COLO829 (cell line): Measurements from ENCODE around the gene MYRIP.
A peak's percentile ranks its signal among the peaks of the same experiment; 100 is the strongest.
"Not testable (repeated sequence)": the region's sequence is repeated elsewhere in the genome, so short reads cannot be mapped to it uniquely, and the experiment has no call there.

Experiments
- DNase-seq: peaks from one replicate; pipeline ENCODE4 v3.0.0; 2012; ENCODE audit warnings: low spot score

The MYRIP gene

GRCh38 chr3:40084424-40084823 is 275.0 kb downstream of the MYRIP start:
- DNase-seq = not testable (repeated sequence)

GRCh38 chr3:40086890-40087883 is 277.8 kb downstream of the MYRIP start:
- DNase-seq = peak; percentile 98

- no peak for DNase-seq
Observed at GRCh38 chr3:40088527-40089170, 279.2 kb downstream of the MYRIP start.

DNA sequence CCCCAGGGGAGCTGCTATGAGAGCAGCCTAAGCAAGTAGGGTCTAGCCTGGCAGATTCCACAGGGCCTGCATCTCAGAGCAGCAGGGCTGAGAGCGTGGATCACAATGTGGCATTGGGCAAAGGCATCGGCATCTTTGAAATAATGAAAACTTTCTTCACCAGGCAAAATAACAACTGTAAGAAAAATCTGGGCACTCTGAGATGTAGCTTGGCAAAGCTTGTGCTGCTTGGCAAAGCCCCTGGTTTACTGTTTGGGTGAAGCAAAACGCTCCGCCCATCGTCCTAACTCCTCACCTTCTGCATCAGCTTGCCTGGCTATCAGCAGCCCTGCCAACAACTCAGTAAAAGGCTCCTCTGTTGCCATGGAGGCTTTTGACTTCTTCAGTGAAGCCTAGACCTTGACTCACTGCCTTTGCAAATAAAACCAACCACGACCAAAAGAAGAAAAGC is 287.3 kb downstream of the MYRIP start:
- DNase-seq = no peak

DNA sequence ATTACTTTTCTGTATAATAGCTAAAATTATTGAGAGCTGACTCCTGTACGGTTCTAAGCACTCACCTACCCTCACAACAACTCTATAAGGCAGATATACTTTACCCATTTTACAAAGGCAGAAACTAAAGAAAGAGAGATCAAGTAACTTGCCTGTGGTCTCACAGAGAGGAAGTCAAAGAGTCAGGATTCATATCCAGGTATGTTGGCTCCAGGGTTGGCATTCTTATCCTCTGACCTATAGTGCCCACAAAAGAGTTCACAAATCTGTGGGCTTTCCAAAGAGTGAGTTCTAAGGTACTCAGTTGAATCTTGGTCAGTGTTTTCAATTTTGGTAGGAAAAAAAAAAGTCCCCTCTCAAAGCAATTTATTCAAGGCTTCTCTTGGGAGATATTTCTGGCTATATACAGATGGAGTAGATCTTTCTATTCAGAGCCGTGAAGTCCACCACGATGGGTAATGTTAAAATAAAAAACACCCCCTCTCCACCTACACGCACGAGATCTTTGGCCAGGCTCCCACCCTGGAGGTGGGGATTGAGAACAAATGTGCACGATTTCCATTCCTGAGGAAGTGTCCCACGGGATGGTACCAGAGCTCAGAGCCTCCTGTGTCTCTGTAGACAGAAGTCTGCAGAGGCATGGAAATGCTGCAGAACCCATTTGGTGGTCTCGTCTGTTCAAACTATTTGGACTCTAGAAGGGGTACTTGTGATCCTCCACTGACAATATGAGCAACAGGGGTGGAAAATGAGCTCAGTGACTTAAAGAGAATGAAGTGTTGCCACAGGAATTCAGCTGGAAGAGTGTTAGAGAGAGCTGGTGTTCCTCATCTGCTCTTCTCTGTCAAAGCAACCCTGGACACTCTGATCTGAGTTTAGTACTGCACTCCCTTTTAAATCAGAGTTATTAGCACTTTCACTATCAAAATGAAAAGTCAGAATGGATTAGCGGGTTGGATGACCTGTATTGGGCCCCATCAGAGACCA is 288.0 kb downstream of the MYRIP start:
- no peak for DNase-seq

DNA sequence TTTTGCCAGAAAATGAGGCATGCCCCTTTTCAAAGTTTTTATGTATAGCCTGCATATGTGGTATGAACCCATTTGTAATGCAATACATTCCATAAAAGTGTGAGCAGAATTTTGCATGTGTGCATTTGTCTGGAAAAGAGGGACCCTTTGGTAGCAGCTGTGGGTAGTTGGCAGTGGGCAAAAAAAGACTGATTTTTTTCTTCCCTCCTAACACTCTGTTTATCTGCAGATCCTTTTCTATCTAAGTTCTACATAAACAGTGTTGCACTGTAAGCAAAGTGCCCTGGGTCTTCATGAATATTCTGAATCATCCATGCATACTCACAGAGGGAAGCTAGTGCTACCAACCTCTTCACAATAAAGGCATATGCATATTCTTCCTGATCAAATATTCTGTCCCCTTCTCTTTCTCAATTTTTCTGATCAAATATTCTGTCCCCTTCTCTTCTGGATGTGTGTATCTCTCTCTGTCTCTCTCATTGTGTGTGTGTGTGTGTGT is 288.9 kb downstream of the MYRIP start:
- DNase-seq = no peak

DNA sequence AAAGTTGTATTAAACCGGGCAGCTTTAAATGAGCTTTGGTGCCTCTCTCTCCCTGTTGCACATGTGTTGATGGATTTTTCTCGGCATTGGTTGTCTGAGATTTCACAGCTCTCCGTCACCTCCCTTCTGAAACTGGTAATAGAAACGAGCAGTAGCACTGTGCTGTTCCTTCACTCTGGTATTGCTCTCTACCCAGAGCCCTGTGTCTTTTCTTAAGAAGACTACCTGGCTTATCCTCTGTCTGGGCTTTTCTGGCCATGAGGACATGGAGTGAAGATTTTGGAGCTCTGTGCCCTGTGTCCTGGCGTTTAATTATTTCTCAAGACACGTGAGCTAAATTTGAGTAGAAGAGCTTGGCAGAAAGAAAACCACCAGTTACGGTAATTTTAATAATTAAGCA is 290.5 kb downstream of the MYRIP start:
- DNase-seq = no peak

DNA sequence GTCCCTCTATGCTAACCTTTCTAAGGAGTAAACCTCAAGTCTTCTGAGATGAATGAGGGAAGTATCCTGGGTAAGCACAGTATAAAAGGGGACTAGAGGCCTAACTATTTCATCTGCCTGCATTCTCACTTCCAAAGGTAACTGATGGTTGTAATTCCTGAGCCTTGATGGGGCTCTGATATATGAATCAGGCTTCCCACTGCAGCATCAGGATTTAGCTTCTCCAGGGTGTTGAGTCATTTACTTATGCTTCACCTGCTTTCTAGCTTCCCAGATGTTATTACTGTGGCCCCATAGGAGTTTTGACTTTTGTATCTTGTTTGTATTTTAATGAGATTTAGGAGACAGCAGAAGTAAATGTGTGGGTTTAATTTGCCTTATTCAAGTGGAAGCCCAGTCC is 292.8 kb downstream of the MYRIP start:
- no peak for DNase-seq

DNA sequence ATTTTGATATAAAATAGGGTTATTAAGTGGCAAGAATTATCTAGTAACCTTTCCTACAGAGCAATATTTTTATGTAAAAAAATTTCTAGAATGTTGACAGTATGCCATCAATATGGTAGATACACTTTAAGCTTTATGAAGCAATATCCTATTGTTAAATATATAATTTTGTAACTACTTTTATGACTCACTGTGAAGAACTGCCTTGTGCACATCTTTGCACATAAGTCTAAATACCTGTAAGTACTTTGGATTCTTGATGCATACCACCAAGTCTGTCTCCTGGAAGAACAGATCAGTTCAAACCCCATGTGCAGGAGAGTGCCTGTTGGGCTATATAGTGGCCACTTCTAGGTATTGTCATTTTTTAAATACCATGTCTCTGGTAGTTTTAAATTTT is 294.4 kb downstream of the MYRIP start:
- no peak for DNase-seq

GRCh38 chr3:40104441-40104840 is 295.0 kb downstream of the MYRIP start:
- DNase-seq = no peak

DNA sequence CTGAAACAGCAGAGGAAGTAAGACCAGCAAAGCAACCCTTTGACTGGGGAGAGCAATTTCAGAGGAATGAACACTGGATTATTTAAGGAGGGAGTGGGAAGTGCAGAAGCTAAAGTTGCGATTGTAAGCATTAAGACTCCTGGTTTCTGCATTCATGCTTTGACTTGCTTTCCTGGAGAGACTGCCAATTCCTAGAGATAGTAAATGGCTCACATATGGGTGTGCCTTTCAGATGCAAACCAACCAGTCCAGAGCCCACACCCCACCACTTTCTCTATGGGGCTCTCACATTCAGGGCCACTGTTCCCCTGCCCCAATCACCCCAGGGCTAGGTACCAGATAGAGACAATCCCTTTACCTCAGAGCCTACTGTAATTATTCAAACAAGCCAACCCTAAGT is 299.2 kb downstream of the MYRIP start:
- DNase-seq = no peak

GRCh38 chr3:40109641-40110490 is 300.5 kb downstream of the MYRIP start:
- DNase-seq = peak; percentile 79

GRCh38 chr3:40116478-40117177 is 307.2 kb downstream of the MYRIP start:
- DNase-seq = peak; percentile 87

DNA sequence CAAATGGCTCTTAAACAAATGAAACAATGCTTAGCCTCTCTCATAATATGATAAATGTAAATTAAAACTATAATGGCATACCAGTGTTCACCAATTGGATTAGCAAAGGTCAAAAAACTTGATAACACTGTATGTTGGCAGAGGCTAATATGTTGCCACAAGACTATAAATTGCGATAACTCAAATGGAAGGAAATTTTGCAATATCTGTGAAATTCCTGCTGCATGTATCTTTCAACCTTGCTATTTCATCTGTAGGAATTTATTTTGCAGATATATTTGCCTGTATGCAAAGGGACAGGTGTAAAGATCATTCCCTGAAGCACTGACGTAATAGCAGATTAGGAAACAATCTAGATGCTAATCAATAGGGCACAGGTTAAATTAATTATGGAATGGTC is 308.7 kb downstream of the MYRIP start:
- no peak for DNase-seq

GRCh38 chr3:40120067-40120692 is 310.8 kb downstream of the MYRIP start:
- no peak for DNase-seq

- peak; percentile 66 for DNase-seq
Observed at GRCh38 chr3:40120806-40121205, 311.4 kb downstream of the MYRIP start.

- DNase-seq = peak; percentile 45
Observed at GRCh38 chr3:40124918-40125317, 315.5 kb downstream of the MYRIP start.

DNA sequence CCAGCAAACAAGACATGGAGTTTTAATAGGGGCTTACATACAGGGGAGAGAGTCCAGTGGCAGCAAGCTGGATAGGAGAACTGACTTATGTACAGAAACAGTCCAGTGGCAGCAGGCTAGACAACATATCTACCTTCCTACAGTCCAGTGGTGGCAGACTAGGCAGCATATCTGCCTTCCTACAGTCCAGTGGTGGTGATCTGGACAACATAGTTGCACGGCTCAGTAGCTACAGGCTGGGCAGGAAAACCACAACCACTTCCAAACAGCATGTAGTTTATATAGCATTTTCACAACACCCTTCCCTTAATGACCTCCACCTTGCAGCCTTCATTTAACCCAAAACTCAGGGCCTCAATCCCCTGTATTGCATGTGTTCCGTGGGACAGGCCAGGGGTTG is 318.8 kb downstream of the MYRIP start:
- no peak for DNase-seq

- DNase-seq = no peak
Observed at GRCh38 chr3:40129510-40129909, 320.1 kb downstream of the MYRIP start.

DNA sequence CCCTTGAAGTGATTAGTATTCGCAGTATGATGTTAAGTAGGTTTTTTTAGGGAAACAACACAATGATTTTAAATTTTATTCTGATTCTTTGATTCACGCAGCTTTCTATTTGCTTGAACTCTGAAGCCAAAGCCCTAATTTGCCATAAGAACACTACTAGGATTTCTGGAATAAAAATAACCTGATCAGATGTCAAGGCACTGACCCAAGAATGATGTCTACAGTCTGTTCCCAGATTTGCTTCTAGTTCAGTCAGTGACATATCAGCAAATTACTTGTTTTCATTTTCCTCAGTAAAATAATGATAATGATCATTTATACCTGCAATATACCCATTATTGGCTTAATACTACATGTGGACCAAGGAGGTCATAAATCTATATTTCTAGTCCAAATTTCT is 320.6 kb downstream of the MYRIP start:
- DNase-seq = no peak
